Stimulated activated naive CD4-positive, alpha-beta T cell treated with Interleukin-2 at 50 U/mL for 16 hours (primary cell): ENCODE data around the gene SLC5A3.

Source experiments
- DNase-seq: peaks from one replicate; lab custom pipeline; 2025; lab: John Stamatoyannopoulos, UW

The SLC5A3 gene

GRCh38 chr21:34071683-34072082, 1.7 kb upstream of the SLC5A3 start:
- no peak for DNase-seq

DNA sequence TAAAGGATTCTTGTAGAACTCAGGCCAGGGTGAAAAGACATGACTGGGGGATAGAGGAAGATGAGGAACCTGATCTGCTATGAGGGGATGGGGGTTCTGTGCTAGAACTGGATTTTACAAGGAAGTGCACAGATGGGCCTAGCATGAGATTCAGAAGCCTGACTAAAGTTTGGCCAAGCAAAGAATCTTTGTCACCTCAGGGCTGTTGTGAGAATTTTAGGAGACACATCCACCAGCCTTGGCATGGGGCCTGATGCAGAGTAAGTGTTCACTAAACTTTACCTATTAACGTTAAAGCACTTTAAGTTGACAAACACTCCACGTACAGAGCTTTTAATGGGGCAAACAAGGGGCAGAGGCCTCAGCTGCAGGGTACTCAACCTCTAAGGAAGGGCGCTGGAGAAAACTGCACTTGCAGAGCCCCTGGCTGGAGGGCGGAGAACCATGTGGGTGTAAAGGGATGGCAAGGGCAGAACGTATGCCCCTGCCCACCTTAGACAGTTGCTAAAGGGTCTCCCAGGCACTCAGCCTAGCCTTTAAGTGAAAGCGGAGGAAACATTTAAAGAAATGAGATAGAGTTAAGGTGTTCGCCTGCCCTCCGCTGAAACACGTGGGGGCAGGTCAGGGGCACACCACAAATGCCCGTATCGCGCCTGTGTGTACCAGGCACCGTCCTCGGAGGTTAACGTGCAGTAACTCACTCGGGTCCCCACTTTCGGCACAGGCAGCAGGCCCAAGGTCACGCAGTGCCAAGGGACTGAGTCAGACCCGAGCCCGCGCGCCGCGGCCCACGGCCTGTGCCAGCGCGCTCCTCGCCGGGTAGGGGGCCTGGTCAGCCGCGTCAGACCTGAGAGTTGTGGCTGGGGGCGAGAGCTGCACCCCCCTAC, 990 bp upstream of the SLC5A3 start:
- no peak for DNase-seq

DNA sequence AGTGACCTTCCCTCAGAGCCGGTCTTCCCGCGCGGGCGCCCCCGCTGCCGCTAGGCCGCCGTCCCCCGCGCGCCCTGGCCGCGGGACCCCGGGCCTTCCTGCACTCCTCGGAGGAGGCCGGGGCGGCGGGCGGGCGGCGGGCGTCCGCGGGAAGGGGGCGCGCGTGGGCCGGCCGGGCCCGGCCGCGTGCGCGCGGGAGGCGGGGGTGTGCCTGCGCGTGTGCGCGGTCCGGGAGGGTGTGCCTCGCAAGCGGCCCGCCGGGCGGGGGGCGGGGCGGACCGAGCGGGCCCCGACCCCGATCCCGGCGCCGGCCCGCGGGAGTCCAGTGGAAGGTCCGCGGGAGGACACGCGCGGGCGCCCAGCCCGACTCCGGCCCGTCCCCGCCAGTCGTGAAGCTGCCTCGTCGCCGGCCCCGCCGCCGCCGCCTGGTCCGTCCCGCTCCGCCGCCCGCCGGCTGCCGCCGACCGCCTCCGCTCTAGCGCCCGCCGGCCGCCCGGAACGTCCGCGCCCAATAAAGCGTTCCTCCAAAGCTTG, 438 bp downstream of the SLC5A3 start:
- peak; percentile 38 for DNase-seq

DNA sequence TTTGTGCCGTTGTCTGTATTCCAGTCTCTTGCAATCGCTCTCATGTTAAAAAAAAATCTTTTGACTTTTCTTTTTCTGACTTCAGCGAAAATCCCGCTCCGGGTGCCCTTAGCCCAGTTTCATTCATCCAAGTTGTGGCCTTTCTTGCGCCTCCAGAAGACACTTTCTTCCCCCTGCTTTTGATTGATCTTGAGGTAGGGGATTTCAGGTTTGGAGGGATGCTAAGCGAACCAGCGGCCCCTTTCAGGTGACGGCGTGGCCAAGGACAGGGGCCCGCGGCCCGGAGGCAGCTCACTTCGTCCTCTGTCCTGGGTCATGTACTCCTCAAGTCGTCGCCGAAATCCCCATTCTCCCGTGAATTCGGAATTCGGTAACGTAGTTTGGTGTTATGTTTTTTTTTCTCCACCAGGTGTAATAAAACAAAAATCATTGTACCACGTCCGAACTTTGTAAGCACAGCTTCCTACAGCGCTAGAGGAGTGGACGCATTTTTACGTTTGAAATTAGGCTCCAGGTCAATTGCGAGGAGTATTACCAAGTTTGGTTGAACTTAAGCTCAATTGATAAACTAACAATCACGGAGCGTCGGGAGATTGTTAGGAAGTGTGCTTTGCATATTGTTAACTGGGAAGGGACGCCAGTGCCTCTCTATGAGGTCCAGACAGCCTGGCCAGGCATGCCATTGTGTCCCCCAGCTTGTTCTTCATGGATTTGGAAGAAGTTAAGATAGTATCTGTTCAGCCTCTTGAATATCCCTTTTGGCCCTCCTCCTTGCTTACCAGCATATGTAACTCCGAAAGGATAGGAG, 1.1 kb downstream of the SLC5A3 start:
- no peak for DNase-seq

DNA sequence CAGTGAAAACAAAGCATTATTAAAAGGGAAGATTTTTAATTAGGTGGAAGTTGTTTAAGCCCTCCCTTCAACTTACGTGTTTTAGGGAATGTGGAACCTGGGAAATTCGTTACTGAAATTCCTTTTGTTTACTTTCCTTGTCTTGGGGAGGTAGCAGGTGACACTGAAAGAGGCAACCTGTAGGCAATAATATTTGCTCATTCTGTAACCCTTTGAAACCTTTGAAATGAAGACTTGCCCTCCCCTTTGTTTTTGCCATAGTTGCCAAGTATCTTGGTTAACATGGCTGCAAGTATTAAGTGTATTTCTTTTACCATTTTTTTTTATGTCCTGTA, 1.7 kb downstream of the SLC5A3 start:
- DNase-seq, result no peak

DNA sequence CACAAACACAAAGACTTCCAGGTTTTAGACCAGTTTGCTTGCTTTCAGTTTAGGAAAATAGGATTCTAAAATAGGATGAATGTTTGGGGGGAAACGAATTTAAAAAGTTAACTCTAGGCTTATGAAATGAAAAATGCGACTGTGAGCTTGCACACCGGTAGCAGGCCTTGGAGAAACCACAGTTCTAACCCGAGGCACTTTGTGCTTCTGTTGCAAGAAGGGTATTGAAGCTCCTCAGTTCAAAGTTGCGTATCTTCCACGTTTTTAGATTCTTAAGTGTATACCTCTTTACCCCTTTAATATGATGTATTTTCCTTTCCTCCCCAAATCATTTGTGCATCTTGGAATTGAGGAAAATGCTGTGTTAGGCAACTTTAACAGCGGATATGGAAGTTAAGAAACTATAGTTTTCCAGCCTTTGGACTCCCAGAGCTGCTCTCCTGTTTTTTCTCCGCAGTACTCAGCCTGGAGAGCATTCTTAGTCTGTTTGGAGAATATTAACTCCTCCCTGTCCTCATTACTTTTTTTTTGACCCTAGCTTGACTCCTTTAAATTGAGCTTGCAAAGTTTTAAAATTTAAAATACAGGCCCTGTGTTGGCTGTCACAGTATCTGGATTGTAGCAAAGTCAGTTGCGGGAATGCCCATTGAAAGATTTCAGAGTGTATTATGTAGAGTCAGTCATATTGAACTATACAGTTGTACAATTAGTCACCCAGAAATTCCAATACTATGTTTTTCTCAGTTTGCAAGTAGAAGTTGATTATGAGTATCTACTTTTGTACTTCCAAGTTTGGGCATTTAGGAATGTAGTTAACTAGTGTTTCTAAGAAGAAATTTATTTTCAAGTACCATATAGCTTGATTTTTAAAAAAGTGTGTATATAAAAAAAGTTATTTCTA, 2.6 kb downstream of the SLC5A3 start:
- no peak for DNase-seq

DNA sequence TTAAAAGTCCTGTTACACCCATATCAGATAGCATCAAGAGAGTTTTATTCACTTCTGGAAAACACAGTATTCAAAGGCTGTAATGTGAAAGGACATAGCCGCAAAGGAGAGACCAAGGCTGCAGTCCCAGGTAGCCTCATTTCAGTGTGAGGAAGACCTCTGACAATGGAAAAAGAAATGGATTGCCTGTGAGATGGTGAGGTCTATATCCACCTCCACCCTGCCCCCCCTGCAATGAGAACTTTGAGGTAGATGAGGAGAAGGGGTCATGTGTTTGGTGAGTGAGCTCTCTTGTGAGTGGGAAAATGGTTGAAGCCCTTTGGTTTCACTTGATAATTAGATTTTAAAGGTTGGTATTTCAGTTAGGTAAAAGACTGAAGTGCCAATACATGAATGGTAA, 3.5 kb downstream of the SLC5A3 start:
- no peak for DNase-seq

GRCh38 chr21:34077888-34078287, 4.5 kb downstream of the SLC5A3 start:
- no peak for DNase-seq

DNA sequence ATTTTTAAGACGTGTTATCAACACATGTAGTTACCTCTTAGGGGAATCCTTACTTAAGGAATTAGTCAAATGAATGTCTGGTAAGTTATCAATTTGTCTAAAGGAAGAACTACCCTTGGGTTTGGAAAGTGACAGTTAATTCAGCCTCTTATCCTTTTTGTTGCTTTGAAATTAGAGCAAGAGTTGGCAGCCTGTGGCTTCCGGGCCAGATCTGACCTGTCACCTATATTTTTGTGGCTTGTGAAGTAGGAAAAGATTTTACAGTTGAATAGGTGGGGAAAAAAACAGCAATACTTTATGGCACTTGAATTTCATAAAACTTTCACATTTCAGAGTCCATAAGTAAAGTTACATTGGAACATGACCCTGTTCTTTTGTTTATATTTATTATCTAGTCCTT, 5.5 kb downstream of the SLC5A3 start:
- no peak for DNase-seq

DNA sequence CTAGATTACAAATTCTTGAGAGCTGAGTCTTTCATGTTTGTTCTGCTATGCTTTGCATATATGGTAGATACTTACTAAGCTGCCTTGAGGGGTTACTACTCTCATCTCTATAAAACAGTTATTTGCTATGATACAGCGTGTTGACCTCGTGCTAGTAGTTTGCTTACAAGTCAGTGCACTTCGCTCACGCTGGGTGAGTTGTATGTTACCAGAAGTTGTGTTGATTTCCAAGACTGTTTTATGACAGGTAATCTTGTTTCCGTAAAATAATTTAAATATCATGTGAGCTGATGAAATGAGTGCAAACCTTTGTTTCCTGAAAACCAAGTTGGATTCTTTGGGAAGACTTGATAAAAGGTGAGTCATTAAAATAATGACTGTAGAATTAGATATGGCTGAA, 7.3 kb downstream of the SLC5A3 start:
- DNase-seq, result no peak

DNA sequence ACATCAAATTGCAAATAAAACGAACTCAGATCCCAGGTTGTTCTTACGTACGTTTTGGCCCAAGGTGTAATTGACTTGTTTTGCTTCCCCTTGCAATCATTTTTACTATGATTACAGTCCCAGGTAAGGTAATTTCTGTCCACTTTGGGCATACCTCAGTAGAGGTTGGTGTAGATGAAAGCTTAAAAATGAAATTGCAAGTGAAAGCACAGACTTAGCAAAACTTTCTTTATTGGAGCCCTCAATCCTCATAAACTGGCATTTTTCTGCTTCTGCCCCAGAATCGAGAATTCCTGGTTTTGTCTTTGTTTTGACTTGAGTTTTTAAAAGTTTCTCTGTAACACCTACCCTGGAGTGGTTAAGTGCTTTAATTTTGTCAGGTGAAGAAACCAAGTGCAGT, 9.4 kb downstream of the SLC5A3 start:
- no peak for DNase-seq

GRCh38 chr21:34083357-34083756, 10.0 kb downstream of the SLC5A3 start:
- no peak for DNase-seq

- DNase-seq, result no peak
Observed at GRCh38 chr21:34085129-34085528, 11.8 kb downstream of the SLC5A3 start.

GRCh38 chr21:34086887-34087306, 13.5 kb downstream of the SLC5A3 start:
- DNase-seq, result no peak

DNA sequence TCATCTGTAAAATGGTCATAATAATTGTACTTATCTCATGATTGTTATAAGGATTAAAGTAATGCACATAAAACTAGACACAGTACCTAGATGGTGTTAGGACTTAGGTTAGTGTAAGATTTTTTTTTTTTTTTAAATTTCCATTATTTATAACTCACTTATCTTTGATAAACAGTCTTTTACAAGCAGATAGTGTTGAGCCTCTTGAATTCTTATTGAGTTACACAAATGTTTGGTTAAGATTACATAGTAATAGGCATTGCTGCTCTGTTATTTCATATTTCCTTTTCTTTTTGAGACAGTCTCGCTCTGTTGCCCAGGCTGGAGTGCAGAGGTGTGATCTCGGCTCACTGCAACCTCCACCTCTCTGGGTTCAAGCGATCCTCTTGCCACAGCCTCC, 15.4 kb downstream of the SLC5A3 start:
- no peak for DNase-seq

DNA sequence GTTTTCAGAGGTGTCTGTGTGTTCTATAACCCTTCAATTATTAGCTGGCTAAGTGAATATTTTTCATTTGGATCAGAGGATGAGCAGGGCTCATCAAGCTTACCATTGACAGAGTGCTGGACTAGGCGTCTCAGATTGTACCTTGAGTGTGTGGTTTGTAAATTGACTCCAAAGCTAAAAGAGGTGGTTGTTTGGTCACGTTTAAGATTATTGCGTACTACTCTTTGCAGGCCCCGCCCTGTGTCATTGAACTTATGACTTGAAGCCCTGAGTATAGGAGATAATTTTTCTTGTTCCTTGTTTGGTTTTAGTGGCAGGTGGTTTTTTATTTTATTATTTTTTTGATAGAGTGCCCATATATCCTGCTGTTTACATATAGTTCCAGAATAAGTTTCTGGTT, 17.7 kb downstream of the SLC5A3 start:
- no peak for DNase-seq

- no peak for DNase-seq
Observed at GRCh38 chr21:34091607-34092006, 18.2 kb downstream of the SLC5A3 start.

DNA sequence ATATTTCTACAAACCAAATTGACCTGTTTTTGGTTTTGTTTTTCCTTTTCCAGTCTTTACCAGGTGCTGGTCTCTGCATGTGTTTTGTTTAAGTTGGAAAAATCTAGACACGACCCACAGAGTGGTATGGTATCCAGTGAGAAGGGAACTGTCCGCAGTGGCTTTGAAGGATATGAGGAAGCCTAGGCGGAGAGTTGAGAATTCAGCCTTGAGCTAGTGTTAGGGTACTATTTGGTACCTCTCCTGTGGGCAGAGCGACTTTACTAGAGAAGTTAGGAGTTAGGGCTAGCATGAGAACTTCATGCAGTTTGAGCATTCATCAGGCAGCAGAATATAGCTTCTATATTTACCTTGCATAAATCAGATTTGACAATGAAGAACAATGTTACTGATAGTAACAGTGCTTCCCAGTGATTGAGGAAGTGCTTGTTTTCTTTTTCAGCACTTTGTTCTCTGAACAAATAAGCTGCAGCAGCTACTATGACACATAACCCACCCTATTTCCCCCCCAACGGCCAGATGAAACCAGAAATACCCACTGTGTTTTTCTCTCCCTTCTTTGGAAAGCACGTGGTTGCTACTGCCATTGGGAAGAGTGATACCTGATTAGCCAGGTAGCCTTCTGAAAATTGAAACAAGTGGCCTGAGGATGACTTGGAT, 19.0 kb downstream of the SLC5A3 start:
- no peak for DNase-seq

DNA sequence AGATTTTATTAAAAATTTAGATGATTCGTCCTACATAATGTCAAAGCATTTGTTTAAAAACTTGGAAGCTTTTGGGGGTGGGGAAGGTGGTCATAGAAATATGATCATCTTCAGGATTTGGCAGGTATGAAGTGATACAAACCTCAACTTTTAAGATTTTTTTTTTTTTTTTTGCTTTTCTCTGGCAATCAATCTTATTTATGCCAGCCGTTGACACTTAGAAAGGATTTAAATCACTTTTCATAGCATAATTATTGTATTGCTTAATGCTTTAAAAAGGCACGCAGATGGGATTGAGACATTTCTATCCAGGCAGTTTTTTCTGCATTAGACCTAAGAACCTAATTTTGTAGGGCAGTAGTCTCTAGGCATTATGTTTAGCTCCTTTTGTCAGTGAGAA, 19.7 kb downstream of the SLC5A3 start:
- no peak for DNase-seq

- DNase-seq, result no peak
Observed at GRCh38 chr21:34094949-34095348, 21.6 kb downstream of the SLC5A3 start.

DNA sequence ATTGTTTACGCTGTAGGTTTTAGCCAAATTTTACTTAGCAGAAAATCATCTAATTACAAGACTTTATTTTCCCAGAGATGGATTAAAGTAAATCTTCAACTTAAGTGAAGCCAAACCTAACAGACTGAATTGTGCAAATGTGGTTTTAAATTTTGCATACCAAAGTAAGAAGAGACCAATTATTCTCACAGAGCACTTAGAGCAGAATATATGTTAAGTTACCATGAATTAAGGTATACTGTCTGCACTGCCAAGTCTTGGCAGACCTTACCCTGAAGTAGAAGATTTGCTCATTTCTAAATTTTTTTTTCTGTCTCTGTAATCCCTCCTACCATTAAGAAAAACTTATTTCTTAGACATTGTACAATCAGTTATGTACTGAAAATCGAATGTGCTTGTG, 24.1 kb downstream of the SLC5A3 start:
- no peak for DNase-seq

DNA sequence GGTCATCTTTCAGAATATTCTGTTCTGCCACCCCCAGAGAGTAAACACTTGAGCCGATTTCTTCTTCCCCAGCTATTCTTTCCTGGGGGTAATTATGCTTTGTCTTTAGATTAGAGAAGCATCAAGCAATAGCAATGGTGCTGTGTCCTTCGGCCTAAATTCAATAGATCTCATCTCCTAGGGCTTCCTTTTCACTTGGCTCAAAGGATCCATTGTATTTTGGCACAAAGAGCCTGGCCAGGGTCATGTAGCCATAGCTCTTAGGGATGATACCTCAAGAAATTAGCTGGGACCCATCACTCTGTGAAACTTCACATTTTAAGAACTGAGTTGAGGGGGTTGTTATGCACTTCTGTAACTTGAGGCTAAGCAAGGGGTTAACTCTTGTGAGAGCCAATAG, 27.0 kb downstream of the SLC5A3 start:
- no peak for DNase-seq
